Left lobe of liver (tissue), 2 donors: ENCODE results near the gene DNAJC5. TPM values are rescaled to one million over a fixed set of nuclear protein-coding genes. Genes with fewer than 3 reads are reported as not detected.
A peak's percentile ranks its signal among the peaks of the same experiment; 100 is the strongest.
"Not testable (repeated sequence)": the region's sequence is repeated elsewhere in the genome, so short reads cannot be mapped to it uniquely, and the experiment has no call there.

ENCODE experiments used
- ATAC-seq: fragments of 200-7000 bp; cut with Tn5 transposase; one replicate; pipeline ENCODE4 v1.9.1; 2020; ENCODE audit warnings: mild to moderate bottlenecking, moderate library complexity
- DNase-seq: peaks from one replicate; pipeline ENCODE4 v3.0.0-alpha.2; 2020; ENCODE audit warnings: low spot score
- total RNA-seq: library from RNA; stranded (reverse); gene quantifications from one replicate; pipeline ENCODE4 v1.2.1, GENCODE V29; 2021
- donor health status: DM: no; HTN: no; CAD: no; lungs with moderate emphysema.
- donor health status: DM: no; HTN: yes; CAD: no.

DNAJC5 gene
- total RNA-seq, 1 donor from 2014 or later: 17.8 TPM

- ATAC-seq: peak; percentile 26
- no peak for DNase-seq
Measured at GRCh38 chr20:63951398-63952209, 56.7 kb downstream of the DNAJC5 start.

GRCh38 chr20:63952210-63952535, 57.2 kb downstream of the DNAJC5 start:
- ATAC-seq (no peak), DNase-seq (no peak)

- ATAC-seq (no peak), DNase-seq (no peak)
Measured at GRCh38 chr20:63952769-63953168, 57.8 kb downstream of the DNAJC5 start.

- no peak for DNase-seq
- no peak for ATAC-seq
Measured at GRCh38 chr20:63953764-63954429, 59.0 kb downstream of the DNAJC5 start.

- peak; percentile 13 for ATAC-seq
- DNase-seq: no peak
Measured at GRCh38 chr20:63955281-63955826, 60.4 kb downstream of the DNAJC5 start.

GRCh38 chr20:63955827-63956663, 61.1 kb downstream of the DNAJC5 start, which contains the start of gene UCKL1:
UCKL1 (minus strand) TSS chr20:63956416; CDS start chr20:63956372, 44 bp downstream.
- ATAC-seq (peak; percentile 77), DNase-seq (peak; percentile 93)

GRCh38 chr20:63956664-63957003, 61.7 kb downstream of the DNAJC5 start:
- DNase-seq (no peak), ATAC-seq (no peak)

GRCh38 chr20:63957004-63957689, 62.2 kb downstream of the DNAJC5 start:
- ATAC-seq: peak; percentile 59
- DNase-seq: peak; percentile 77

GRCh38 chr20:63957690-63958441, 62.9 kb downstream of the DNAJC5 start:
- DNase-seq (no peak), ATAC-seq (peak; percentile 3)

- ATAC-seq (no peak), DNase-seq (no peak)
Measured at GRCh38 chr20:63958471-63958870, 63.5 kb downstream of the DNAJC5 start.

GRCh38 chr20:63958964-63959698, 64.2 kb downstream of the DNAJC5 start:
- no peak for DNase-seq

GRCh38 chr20:63959699-63960075, 64.8 kb downstream of the DNAJC5 start:
- ATAC-seq (no peak), DNase-seq (no peak)

More at GRCh38 chr20:63958964-63959698, 64.2 kb downstream of the DNAJC5 start:
- ATAC-seq: no peak

- not testable (repeated sequence) for DNase-seq, ATAC-seq
Measured at GRCh38 chr20:63960654-63961621, 66.0 kb downstream of the DNAJC5 start.

- no peak for ATAC-seq
- DNase-seq: no peak
Measured at GRCh38 chr20:63961664-63962425, 66.9 kb downstream of the DNAJC5 start.

GRCh38 chr20:63962426-63963347, 67.8 kb downstream of the DNAJC5 start:
- DNase-seq: no peak
- ATAC-seq: no peak

- no peak for ATAC-seq
- DNase-seq: no peak
Measured at GRCh38 chr20:63963348-63963741, 68.4 kb downstream of the DNAJC5 start.
